Amniotic epithelial cell (primary cell): ENCODE measurements around the gene TDRD7.

Experiments used
- DNase-seq: peaks from one replicate; pipeline ENCODE4 v3.0.0-alpha.2; 2010; ENCODE audit warnings: low read depth

The TDRD7 gene

DNA sequence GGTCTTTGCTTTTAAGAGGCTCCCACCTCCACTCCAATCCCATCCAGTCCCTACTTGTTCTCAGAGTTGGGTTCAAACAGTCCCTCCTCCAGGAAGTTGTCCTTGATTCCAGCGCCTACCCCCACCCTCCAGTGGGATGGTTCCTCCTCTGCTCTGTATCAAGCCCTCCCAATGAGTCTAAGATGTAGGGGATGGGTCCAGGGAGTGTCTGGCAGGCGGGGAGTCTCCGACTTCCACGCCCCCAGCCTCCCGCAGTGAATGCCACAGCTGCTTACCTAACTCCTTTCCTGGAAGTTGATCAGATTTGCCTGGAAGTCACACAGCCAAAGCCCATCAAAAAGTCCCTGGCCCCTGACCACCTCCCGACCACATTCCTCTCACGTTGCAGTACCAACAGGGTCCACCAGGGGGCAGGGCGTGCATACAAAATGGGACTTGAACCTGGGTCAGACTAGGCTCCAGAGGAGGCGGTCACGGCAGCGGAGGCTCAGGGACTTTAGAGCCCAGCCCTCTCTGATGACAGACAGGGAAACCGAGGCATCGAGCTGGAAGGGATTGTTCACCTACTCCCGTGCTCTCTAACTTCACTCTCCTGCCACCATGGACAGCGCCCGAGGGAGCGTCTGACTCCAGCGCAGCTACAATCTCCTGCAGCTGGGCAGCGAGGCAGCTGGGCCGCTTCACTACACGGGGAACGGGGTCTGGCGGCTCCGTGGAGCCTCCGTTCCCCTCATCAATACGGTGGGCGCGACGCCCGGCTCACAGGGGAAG is 25.0 kb upstream of the TDRD7 start:
- DNase-seq, result peak; percentile 61

DNA sequence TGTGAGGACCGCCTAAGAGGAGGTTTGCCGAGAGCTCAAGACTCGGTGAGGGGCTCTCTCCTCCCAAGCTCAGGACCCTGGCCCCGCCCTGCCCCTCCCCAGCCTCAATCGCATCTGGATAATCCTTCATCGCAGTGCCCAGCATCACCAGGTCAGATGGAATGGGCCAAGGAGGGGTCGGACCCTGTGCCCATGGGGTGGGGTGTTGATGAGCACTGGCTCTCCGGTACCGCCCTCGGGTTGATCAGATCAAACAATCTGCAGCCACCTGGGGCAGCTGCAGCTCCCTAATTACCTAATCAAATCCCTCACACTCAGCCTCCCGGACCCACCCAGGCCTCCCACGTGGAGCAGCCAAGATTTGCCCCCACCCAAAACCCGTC is 24.4 kb upstream of the TDRD7 start:
- DNase-seq, result no peak

DNA sequence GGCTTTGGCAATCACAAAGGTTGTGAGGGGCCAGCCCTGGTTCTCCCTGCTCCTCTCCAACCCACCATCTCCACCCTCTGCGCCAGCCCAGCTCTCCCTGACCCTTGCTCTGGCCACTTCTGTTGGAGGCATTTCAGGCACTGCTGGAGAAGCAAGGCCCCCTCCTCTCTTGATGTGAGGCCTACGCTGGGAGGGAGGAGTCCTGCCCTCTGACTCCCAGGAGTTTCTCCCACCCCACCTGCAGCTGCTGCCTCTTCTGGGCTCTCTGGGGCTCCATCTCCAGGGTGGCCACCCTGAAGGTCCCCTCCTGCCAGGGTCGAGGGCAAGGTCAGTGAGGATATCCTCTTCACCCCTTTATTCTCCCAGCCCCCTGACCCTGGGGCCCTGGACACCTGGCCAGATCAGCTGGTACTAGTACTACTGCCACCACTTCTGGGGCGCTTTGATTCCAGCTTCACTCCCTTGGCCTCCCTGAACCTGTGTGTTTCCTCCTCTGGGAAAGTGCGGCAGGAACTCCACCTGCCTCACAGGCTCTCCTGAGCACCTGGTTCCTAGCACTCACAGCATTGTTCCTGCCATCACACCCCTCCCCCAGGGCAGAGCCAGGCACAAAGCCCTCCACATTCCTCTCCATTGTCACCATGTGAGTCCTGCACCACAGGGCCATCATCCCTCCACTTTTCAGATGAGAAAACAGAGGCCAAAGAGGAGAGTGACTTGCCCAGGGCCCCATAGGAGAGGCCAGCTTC is 23.8 kb upstream of the TDRD7 start:
- no peak for DNase-seq

DNA sequence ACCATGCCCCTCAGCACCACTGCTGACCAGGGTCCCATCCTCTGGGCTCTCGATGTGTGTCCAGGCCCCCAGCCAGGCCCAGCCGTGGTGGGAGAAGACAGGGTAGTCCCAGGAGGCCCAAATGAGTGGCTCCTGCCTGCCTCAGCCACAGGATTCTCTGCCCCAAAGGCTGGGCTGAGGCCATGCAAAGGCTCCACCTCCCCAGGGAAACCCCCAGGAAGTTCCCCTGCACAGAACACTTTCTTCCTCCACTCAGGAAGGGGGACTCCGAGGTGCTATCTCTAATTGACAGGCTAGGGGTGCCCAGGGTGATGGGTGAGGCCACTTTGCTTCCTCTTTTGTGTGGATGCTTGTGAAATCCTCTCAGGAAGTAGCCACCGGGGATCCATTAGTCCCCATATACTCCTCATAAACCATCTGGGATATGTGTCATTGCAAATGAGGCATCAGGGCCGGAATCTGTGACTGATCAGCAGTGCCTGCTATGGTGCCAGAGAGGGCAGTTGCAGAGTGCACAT is 23.1 kb upstream of the TDRD7 start:
- DNase-seq, result no peak

DNA sequence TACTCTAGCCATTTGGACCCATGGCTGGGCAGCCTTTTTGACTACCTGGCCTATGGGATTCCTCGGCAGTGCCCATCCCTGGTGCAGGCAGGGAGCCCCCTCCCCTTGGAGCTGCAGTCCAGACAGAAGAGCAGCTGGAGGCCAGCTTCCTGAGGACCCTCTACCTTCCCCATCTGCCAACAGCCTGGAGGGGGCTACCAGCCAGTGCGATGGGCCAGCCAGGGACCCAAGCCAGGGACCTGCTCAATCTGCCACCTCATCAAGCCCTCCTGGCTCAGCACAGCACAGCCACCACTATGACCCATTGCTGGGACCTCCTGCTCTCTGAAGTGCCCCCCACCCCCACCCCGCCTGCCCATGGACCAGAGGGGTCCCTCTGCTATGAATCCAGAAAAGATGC is 22.6 kb upstream of the TDRD7 start:
- no peak for DNase-seq

DNA sequence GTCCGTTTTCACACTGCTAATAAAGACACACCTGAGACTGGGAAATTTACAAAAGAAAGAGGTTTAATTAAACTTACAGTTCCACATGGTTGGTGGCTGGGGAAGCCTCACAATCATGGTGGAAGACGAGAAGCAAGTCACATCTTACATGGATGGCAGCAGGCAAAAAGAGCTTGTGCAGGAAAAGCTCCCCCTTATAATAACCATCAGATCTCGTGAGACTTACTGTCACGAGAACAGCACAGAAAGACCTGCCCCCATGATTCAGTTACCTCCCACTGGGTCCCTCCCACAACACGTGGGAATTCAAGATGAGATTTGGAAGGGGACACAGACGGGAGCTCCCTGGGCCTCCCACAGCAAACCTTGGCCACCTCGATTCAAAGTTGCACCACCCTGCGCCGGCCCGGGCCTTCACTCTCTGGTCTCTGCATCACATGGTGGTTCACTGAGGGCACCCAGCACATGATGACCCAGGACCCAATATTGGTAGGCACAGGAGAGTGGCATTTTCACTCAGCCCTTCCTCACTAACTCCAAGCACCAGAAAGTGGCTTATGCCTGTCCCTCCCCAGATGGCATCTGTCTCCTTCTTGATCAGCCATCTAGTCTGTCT is 21.0 kb upstream of the TDRD7 start:
- no peak for DNase-seq

DNA sequence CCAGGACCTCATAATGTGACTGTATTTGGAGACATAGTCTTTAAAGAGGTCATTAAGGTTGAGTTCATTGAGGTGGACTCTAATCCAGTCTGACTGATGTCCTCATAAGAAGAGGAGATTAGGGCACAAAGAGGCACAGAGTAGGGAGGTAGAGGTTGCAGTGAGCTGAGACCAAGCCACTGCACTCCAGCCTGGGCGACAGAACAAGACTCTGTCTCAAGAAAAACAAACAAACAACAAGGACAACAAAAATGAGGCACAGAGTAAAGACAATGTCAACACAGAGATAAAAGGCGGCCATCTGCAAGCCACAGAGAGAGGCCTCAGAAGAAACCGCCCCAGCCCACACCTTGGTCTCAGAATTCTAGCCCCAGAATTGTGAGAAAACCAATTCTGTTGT is 17.0 kb upstream of the TDRD7 start:
- no peak for DNase-seq

DNA sequence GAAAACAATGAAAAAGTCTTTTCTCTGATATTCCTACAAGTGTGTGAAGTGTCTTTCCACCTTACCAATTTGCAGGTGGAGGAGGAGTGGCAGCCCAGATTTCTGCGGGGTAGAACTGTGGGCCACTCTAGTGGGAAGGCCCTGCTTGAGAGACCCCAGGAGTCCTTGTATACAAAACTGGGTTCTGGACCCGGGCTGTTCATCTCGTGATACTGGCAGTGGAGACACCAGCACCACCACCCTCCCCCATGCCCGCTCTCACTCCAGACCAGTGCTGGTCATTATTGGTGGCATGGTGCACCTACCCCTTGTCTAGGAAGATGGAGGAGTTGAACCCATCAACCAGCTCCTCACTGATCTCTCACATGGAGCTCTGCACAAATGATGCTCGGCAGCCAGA is 16.2 kb upstream of the TDRD7 start:
- DNase-seq, result no peak

DNA sequence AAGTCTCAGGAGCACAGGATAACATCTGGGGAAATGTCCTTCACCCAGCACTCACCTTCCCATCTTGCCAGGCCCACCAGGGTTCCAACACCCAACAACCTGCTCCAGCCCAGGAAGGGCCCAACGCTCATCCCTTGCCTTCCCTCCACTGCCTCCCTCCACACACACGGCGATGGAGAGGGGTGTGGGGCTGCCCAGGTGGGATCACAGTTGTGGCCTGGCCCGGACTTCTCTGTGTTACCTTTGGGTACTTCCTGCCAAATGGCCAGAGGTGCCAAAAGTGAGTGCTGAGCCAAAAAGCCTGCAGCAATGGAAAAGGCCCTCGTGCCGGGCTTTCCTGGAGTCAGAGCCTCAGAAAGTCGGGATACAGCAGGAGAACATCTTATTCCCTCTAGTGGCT is 15.6 kb upstream of the TDRD7 start:
- DNase-seq, result no peak

DNA sequence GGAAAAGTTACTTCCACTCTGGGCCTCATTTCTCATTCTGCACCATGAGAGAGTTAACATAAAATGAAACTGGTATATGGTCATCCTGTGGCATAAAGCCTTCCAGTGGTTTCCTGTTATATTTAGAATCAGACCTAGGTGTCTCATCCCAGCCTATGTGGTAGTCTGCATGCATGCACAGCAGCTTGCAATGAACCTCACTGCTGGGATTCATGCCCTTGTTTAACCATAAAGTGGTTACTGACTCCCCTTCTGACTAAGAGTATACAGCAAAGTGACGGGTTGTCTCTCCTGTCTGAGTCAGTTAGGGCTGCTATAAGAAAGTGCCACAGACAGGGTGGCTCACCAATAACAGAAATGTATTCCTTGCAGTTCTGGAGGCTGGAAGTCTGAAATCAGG is 14.7 kb upstream of the TDRD7 start:
- DNase-seq, result peak; percentile 10

DNA sequence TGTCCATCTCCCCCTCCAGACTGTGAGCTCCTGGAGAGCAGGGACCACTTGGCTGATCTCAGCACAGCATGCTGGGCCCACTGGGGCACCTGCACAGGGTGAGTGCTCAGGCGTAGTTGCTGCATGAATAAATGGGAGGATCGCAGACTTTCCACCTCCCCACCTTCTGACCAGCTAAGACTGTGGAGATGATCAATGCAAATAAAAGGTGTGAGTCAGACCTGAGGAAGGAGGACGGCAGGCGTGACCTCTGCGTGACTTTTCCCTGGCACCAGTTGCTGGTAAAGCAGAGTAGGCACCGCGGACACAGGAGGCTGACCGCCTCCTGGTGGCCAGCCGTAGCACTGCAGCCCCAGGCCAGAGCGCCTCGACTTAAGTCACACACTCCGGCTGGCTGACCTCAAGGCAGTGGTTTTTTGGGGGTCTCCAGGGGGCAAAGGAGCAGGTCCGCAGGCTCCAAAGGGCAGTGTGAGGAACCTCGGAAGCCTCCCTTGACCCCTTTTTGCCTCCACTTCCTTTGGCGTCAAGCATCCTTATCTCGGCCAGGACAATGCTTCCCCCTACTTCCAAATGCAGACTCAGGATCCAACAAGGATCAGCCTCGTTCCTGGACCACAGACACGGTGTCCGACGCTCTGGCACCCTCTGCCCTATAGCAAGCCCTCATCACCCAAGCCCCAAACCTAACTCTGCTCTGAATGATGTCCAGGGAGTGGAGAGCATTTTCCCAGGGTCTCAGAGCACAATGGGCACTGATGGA is 12.7 kb upstream of the TDRD7 start:
- DNase-seq, result peak; percentile 69

DNA sequence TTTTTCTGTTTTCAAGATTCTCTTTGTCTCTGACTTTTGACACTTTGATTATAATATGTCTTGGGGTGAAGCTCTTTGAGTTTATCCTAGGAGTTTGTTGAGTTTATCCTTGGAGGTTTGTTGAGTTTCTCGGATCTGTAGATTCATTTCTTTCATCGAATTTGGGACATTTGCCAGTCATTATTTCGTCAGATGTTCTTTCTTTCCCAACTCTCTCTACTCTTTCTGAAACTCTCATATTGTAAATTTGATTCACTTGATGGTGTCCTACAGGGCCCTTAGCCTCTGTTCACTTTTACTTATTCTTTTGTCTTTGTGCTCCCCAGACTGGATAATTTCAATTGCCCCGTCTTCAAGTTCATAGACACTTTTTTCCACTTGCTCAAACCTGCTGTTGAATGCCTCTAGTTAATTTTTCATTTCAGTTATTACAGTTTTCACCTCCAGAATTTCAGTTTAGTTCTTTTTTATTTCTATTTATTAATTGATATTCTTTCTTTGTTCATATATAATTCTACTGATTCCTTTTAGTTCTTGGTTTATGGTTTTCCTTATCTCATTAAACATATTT is 8.1 kb upstream of the TDRD7 start:
- no peak for DNase-seq

DNA sequence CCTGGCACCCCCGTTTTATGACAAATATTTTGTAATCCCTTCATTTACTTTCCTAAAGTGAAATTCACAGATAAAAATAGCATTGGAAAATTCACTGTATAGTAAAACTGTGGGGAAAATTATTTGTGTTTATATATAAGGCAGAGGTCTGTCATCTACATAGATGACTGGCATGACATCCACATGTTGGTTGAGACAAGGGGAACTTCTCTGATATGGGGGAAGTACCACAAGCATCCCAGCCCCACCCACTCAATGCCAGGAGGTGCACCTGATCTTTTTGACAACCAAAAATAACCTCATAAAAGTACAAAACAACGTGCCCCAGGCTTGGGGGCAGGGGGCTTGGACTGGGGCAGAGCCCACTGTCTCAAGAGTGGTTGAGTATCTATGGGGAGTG is 6.3 kb upstream of the TDRD7 start:
- no peak for DNase-seq

DNA sequence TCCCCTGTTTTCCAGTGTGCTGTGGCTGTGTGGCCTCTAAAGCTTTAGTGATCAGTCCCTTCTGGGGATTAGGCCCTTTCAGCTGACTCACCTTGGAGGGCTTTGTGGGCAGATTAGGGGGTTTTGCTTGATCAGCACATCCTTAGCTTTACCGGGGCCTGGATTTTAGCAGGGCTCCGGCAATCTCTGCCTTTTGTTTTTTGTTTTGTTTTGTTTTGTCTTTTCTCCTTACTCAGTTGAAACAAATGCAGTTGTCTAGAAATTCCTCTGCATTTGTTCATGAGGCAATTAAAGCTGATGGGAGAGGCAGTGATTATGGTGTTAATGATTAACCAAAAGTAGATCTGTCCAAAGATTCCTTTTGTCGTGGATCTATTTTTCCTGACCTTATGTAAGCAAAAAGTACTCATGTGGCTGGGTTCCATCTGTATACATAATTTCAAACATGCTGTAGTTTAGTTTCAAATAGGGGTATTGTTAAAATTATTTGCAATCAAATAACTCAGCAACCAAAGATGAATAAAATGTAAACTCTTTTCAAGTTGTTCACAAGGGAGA is 5.2 kb upstream of the TDRD7 start:
- no peak for DNase-seq

DNA sequence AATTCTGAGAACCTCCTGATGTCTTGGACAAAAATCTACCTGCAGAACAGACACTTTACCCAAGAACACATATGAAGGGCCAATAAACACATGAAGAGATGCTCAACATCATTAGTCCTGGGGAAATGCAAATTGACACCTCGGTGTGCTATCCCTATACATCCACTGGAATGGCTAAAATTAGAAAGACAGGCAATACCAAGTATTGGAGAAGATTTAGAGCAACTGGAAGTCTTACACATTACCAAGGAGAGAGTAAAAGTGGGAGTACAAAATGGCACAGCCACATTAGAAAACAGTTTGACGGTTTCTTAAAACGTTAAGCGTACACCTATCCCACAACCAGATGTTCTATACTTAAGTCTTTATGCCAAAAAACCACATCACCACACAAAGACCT is 3.3 kb upstream of the TDRD7 start:
- no peak for DNase-seq

DNA sequence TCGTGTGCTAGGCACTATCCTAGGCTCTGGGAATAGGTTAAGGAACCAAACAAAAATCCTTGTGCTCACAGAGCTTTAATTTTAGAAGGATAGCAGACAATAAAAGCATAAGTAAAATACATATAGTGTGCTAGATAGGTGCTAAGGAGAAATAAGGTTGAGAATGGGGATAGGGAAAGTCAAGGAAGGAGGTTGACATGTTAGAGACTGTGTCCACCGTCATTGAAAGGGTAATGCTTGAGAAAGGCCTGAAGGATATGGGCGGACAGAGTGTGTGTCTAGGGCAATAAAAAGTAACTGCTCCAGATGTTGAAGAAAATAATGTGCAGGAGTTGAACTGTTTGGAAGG is 482 bp upstream of the TDRD7 start:
- no peak for DNase-seq

DNA sequence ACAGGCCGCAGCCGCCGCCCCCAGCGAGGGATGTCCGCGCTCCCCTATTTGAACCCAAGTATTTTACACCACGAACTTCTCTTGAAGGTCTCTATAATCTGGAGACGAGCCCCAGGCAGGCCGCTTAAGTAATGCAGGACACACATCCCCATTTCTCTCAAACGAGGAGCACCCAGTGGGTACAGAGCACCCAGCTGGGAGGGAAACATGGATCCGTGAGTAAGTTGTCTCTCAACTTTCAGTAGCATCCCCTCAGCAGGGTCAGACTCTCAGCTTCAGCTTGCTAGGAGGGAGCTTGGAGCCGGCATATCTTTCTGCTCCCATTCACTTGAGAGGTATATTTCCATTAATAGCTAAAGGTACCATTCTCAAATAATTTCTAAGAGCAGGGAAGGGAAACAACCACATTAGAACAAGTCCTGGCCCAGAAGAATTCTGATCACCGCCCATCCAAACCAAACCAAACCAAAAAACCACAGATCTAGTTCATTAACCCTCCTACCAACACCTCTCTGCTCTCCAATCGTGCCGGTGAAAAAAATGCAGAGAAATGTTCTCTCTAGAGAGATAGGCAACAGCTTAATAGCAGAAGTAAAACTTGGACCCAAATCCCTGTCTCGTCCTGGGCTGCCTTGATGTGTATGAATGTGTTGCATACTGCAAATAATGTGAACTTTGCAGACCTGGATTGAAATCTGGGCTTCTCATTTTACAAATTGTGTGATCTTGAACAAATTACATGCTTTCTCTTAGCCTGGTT is 910 bp downstream of the TDRD7 start:
- DNase-seq, result peak; percentile 5

DNA sequence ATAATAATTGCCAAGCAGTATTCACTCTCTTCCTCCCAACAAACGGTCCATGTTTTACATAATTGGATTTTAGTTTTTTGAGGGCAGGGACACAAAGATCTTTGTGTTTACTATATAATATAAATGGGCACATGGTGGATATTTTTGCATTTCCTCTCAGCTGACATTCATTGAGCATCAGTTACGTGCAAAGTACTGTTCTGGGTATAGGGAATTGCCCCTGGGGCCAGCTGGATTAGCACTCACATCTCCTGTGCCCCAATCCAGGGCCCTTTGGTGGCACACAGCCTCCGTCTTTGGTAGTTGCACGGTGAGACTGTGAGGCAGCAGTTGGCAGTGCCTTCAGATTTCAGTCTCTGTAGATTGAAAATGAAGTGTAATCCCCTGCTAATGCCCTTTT is 1.6 kb downstream of the TDRD7 start:
- no peak for DNase-seq

DNA sequence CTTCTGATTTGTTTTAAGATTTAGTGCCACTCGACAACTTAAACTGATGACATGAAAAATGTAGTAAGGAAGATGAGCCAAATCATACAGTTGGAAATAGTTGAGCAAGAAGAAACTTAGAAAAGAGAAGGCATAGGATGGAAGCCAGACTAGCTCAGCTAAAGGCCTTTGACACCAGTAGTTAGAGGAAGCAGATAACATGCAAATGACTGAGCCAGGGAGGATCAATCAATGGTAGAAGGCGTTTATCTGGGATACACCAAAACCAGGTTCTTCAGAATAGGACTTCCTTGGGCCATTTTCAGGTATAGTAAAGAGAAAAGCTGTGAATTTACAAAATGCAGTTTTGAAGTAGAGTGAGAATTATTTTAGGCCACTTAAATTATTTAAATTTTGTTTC is 3.2 kb downstream of the TDRD7 start:
- no peak for DNase-seq

DNA sequence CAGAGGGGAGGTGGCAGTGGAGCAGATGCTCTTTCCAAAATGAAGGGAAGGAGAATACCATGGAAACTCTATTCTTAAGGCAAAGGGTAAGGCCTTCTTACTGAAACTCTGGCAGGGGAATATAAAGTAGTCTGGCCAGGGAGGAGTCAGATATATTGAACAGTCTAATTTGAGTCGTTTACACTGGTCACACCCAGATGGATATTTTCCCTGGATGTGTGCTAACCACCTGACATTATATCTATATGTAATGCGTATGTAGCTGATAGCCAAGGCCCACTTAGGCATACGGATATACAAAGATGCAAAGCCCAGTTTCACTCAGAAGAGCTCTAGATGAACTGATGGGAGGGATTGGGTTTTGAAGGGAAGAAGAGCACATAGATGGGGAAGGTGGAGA is 7.0 kb downstream of the TDRD7 start:
- DNase-seq, result no peak

DNA sequence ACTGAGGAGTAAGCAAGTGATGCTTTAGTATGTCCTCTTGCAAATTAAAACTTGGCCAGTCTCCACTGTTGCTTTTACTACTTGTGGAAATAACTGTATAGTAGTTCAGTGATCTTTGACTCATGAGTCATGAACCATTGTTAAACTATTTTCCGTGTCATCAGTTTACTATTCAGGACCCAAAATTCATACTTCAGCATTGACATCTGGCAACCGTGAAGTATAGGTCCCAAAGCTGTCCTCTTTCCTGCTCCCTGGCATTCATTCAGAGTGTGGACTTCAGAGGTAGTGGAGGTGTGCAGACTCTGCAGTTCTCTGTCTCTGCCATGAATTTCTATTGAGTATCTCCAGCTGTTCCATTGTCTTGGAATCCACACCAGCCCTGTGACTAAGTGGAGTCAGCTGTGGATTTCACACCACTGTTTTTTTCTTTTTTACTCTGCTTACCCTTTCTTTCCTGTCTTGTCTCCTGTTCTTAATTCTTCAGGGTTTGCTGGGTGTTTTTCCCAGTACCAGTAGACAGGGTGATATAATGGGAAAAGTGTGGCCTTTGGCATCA is 7.5 kb downstream of the TDRD7 start:
- DNase-seq, result peak; percentile 20
